NCI-H748 (cell line): ENCODE results near the gene TMEM225B.
A peak's percentile ranks its signal among the peaks of the same experiment; 100 is the strongest.
"Not testable (repeated sequence)": the region's sequence is repeated elsewhere in the genome, so short reads cannot be mapped to it uniquely, and the experiment has no call there.

Source experiments
- DNase-seq: peaks from one replicate; lab custom pipeline; 2025; ENCODE audit not compliant: unreplicated experiment; lab: John Stamatoyannopoulos, UW

TMEM225B gene

DNA sequence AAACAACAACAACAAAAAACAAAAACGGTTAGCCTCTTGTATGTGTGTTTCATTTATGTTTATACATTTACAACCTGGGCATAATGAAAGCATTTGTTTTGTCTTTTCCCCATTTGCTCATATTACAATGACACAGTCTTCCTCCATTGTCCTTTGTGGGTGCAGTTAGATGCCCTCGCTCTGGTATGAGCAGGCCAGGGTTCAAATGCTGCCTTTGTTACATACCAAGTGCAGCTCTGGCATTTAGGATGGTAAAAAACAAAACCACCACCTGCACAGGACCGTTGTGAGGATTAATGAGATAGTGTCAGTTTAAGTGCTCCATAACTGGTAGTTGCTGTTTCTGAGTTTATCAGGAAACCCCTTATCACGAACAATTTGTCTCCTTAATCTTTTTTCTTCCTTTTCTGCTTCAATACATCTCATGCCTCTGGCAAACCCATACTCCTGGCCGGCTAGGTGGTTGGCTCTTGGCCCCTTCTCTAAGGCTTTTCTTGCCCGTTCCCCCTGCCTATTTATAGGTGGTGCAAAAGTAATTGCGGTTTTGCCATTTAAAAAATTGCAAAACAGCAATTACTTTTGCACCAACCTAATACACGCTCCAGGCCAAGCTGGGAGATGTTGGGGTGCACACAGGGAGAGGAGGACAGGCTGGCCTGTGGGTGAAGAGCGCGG, 18.6 kb upstream of the TMEM225B start:
- DNase-seq, result no peak

GRCh38 chr7:99579956-99580777, 17.9 kb upstream of the TMEM225B start:
- peak; percentile 82 for DNase-seq

DNA sequence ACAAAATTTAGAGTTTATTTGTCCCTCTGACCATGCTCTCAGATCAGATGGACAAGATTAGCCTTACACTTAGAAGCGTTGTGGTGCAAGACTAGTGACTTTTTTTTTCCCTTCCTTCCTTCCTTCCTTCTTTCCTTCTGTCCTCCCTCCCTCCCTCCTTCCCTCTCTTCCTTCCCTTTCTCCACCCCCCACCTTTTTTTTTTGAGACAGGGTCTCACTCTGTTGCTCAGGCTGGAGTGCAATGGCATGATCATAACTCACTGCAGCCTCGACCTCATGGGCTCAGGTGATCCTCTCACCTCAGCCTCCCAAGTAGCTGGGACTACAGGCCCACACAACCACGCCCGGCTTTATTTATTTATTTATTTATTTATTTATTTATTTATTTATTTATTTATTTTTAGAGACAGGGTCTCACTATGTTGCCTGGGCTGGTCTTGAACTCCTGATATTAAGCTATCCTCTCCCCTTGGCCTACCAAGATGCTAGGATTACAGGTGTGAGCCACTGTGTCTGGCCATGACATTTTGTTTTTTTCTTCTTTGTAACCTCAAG, 17.2 kb upstream of the TMEM225B start:
- not testable (repeated sequence) for DNase-seq

GRCh38 chr7:99588868-99589267, 9.2 kb upstream of the TMEM225B start:
- DNase-seq, result no peak

GRCh38 chr7:99594948-99595745, 2.9 kb upstream of the TMEM225B start:
- no peak for DNase-seq

DNA sequence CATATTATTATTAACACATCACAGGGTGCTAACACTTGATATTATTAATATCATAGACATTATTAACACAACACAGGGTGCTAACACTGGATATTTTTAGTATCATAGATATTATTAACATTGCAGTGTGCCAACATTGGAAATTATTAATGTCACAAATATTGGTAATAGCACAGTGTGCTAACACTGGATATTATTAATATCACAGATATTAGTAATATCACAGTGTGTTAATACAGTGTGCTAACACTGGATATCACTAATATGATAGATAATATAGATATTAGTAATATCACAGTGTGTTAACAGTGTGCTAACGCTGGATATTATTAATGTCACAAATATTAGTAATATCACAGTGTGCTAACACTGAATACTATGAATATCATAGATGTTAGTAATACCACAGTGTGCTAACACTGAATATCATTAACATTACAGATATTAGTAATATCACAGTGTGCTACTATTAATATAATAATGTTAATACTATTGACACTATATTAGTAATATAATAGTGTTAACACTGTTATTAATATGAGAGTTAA, 1.6 kb upstream of the TMEM225B start:
- no peak for DNase-seq

GRCh38 chr7:99599836-99600235, 1.8 kb downstream of the TMEM225B start:
- DNase-seq, result no peak

DNA sequence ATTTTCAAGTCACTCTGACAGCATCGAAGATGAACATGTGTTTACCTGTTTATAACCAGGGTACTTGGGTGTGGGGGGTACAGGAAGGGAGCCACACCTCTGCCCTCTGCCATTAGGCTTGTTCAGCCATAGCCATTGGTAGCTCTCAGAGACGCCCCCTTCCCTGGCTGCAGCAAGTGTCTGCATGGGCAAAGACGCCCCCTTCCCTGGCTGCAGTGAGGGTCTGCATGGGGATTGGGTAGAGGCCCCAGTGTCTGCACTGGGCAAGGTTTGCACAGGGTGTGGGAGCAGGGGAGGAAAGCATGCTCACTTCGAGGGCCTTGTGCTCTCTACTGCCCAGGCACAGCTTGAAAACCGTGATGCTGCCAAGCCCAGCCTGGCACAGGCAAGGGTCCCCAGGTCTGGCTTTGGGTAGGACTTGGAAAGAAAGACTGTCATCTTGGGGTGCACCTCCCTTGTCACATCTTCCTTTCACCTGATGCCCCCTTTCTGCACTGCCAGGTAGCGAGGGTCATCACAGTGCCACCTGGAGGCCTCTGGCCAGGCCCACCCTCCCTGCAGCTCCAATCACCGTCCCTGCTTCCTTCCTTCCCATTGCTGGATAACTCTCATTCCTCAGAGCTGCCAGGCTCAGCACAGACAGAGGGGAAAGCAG, 3.7 kb downstream of the TMEM225B start:
- no peak for DNase-seq

DNA sequence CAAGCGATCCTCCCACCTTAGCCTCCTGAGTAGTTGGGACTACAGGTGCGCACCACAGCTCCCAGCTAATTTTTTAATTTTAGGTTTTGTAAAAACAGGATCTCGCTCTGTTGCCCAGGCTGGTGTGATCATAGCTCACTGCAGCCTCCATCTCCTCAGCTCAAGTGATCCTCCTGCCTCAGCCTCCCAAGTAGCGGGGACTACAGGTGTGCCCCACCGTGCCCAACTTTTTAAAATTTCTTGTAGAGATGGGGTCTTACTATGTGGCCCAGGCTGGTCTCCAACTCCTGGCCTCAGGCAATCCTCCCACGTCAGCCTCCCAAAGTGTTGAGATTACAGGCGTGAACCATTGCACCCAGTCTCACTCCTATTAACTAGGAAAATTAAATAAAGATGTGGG, 7.5 kb downstream of the TMEM225B start:
- no peak for DNase-seq

- no peak for DNase-seq
These were observed 8.5 kb downstream of the TMEM225B start for GRCh38 chr7:99606531-99606930.

- no peak for DNase-seq
These were observed 9.5 kb downstream of the TMEM225B start for GRCh38 chr7:99607548-99607947.

DNA sequence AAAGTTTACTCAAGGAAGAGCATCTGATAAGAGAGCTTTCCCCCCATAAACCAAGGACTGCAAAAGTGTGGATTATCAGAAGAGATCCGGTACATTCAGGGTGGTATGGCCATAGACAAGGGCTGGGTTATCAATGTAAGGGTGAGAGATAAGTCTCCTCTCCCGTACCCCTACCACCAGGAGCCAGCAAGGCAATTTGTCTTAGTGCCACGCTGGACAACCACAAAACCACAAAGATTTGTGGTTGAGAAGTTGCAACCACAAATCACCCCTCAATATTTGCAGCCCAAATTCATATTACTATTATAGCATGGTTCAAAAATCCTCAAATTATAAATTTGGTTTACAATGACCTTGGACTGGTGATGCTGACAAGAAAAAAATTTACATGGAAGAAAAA, 16.4 kb downstream of the TMEM225B start:
- no peak for DNase-seq

- DNase-seq, result no peak
These were observed 17.9 kb downstream of the TMEM225B start for GRCh38 chr7:99615989-99616358.

GRCh38 chr7:99616359-99617191, 18.5 kb downstream of the TMEM225B start, which contains the start of gene ZSCAN25:
ZSCAN25 (plus strand) TSS chr7:99616946; CDS start chr7:99619607, 2,661 bp downstream.
- peak; percentile 97 for DNase-seq

DNA sequence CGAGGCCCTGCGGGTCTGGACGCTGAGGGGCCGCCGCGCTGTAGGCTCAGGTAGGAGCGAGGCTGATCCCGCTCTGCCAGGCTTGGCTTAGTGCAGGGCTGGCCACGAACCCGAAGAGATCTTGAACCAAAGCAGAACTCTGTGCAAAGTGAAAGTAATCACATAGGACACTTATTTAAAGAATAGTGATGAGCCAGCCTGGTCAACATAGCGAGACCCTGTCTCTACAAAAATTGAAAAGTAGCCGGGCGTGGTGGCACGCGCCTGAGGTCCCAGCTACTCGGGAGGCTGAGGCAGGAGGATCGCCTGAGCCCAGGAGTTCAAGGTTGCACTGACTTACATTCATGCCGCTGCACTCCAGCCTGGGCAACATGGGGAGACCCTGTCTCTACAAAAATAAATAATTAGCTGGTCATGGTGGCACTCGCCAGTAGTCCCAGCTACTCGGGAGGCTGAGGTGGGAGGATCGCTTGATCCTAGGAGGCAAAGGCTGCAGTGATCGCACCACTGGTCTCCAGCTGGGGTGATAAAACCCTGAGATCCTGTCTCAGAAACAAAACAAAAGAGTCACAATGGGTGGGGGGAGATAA, 19.2 kb downstream of the TMEM225B start:
- no peak for DNase-seq

DNA sequence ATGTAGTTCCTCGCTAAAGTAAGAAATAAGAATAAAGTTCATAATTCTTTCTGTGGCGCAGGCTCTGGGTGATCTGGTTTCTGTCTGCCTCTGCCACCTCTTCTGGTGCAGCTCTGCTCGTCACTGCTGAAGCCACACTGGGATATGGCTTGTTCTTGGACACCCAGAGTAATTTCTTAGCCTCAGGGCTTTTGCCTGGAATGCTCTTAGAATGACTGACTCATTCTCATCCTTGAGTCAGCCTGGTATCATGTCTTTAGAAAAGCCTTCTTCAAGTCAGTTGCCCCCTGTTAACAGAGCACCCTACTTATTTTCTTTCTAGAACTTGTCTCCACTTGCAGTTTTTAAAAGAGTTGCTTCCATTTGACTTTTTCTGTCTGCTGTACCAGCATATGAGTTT, 20.7 kb downstream of the TMEM225B start:
- no peak for DNase-seq

- no peak for DNase-seq
These were observed 21.6 kb downstream of the TMEM225B start for GRCh38 chr7:99619571-99620130.

DNA sequence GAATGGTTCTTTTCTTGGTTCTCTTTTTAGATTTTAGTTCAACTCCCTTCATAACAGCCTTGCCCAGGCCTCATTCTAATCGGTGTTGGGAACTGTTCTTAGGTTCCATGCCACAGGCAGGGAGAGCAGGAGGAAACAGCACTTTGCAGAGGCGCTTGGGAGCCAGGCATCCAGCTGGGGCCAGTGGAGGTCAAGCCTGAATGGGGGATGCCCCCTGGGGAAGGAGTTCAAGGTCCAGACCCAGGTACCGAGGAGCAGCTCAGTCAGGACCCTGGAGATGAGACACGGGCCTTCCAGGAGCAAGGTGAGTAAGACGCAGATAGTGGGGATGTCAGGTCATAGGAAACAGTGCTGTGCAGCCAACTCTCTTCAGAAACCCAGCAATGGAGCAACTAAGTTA, 23.2 kb downstream of the TMEM225B start:
- no peak for DNase-seq

DNA sequence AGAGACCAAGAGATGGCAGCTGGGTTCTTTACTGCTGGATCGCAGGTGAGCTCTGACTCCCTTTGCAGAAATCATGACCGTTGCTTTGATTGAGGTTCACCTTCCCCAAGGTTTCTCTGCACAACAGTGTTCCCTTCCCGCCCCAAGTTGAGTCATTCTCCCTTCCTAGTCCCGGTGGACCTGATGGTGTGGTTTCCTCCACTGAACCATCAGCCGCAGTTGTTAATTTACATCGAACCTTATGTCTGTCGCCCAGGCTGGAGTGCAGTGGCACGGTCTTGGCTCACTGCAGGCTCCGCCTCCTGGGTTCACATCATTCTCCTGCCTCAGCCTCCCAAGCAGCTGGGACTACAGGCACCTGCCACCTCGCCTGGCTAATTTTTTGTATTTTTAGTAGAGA, 24.5 kb downstream of the TMEM225B start:
- no peak for DNase-seq
